Ishikawa (cell line): Measurements from ENCODE around the gene CAMK1D.

Source experiments
- MAX ChIP-seq: IDR thresholded peaks from 2 replicates; pipeline ENCODE4 v1.6.1; 2012
- ZBTB7A ChIP-seq: IDR thresholded peaks from 2 replicates; pipeline ENCODE4 v1.6.1; 2012; ENCODE audit warnings: low read depth

GRCh38 chr10:12542133-12542670 lies 192.9 kb downstream of the CAMK1D start:
- TF ChIP-seq MAX (no peak), ZBTB7A (no peak)
